Activated CD8-positive, alpha-beta memory T cell treated with anti-CD3 and anti-CD28 coated beads for 4 hours (primary cell): ENCODE data around the gene PGGT1B.

Source experiments
- DNase-seq, 2 donors: peaks; one replicate each; pipeline ENCODE4 v3.0.0-alpha.2; 2020; ENCODE audit warnings: low read depth in 2 of 2

The PGGT1B gene

DNA sequence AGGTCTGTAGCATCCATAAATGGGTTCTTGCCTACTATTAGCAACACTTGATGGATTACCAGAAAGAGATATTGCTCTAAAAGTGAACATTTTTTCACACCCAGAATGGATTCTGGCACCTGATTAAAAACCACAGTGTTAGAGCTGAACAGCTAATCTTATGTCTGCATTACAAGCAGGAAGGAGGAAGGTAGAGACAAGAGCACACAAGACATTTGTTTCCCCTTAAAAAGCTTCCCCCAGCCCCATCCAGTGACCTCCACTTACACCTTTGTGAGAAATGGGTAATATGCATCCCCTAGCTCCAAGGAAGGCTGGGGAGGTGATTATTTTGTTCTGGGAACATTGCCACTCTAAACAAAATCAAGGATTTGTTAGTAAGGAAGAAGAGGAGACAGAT is 80.9 kb downstream of the PGGT1B start:
- DNase-seq: no peak

DNA sequence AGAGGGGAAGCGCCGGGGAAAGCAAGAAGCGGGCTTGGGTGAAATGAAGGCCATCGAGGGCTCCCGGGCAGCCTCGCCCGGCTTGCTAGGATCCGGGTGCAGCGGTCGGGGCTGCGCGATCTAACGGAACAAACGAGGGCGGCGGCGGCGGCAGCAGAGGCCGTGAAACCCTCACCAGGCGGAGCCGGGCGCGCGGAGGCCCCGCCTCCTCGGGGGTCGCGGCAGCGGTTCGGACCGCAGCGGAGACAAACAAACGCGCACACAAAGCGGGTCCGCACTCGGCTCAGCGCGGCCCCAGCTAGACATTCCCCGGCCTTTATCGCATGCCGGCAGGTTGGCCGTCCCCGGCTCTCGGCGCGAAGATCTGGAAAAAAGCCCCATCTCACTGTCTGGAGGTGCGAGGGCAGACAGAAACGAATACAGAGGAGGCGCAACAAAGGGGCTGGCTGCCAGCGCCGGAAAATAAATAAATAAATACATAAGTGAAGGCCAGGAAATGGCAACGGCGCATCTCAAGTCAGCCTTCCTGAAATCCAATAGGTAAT is 82.4 kb downstream of the PGGT1B start:
- no peak for DNase-seq

DNA sequence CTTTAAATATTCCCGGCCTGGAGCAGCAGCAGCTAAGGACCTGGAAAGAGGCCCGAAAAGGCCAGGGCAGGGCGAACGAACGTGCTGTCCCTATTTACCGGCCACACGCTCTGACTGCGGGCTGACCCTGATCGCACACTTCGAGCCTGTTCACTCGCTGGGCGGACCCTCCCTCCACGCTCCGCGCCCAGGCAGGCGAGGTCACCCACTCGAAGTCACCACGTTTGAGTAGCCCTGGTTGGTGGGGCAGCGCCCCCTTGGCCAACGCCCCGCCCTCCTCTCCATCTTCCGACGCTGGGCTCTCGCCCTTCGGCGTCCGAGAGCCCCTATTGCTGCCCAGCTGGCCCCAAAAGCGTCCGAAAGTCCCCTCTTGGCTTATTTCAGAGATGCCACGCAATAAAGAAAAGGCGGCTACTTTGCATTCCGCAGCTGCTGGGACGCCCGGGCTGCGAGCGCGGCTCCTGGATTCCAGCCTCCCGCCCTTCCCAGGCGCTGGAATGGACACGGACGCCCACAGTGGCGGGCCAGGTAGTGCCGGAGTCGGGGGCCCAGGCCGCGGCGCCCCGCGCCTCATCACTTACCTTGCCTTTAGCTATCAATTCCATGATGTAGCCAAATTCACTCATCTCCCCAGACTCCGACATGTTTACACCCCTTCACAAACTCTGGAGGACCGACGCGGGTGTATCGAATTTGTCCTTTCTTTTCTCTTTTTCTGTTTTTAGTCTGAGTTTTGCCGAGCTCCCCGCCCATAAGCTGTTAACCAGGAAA is 83.1 kb downstream of the PGGT1B start:
- no peak for DNase-seq

DNA sequence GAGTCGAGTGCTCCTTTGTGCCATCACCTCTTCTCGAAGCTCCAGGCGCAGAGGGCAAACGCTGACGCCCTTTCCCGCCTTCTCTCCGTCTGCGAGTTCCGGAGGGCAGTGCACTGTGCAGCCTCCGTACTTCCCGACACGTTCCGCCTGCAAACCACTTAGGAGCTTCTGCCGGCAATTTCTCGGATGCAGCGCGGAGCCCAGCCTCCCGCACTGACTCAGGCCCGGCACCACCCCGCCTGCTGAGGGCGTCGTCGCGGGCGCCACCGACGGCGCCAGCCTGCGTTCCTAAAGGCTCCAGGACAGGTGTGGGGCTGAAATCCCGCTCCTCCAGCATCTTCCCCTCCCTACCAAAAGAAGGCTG is 83.7 kb downstream of the PGGT1B start:
- no peak for DNase-seq

DNA sequence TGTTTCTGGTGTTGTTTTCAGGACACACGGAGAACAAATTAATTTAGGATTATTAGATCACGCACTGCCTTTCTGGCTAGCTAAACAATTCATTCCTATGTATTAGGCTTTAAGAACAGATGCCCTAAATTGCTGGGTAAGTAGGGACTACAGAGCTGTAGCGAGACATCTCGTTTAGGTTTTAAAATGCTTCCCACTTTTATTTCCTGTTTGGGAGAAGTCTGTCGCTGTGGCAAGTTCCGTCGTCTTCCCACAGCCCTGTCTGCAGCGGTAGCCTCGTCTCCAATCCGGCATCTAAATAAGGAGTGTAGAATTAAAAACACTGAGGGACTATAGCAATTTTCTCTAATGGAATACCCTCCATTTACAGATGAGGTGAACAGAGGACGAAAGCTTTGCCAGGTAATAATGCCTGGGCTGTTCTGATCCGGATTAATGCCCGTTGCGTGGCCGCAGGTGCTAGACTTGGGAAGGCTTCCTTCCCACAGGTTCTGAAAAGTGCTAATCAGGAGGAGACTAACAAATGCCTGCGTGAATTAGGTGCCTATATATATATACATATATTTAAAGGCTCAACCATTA is 91.7 kb downstream of the PGGT1B start:
- DNase-seq: no peak

DNA sequence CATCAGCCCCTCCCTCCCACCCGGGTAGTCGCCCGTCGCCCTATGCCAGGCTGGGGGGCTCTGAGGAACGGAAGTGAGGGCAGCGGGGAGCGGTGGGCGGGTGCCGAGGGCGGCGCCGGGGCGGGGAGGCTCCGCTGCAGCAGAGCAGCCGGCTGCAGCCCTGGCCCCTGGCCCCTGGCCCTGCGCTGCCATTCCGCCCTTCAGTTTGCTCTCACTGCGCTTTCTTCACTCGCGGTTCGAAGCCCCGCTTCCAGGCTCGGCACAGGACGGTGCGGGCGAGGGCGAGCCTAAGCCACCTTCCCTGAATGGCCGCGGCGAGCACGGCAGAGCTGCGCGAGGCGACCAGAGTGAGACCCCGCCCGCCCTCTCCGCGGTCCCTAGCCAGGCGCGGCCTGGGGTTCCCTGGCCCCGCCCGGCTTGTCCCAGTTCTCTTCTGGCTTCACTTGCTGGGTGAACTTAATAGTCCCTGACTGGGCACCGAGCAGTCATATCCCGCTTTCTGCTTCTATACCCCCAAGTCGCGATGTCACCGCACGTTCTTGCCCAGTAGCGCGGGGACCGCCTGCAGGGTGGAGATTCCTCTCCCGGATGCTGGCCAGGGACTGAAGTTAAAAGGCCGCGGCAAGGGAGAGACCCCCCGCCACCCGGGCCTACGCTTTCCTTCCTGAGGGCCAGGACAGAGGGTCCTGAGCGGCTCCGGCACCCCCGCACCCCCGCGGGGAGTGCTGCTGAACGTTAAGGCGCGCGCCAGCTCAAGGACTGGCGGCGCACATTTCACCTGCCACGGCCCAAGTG is 92.3 kb downstream of the PGGT1B start:
- no peak for DNase-seq

DNA sequence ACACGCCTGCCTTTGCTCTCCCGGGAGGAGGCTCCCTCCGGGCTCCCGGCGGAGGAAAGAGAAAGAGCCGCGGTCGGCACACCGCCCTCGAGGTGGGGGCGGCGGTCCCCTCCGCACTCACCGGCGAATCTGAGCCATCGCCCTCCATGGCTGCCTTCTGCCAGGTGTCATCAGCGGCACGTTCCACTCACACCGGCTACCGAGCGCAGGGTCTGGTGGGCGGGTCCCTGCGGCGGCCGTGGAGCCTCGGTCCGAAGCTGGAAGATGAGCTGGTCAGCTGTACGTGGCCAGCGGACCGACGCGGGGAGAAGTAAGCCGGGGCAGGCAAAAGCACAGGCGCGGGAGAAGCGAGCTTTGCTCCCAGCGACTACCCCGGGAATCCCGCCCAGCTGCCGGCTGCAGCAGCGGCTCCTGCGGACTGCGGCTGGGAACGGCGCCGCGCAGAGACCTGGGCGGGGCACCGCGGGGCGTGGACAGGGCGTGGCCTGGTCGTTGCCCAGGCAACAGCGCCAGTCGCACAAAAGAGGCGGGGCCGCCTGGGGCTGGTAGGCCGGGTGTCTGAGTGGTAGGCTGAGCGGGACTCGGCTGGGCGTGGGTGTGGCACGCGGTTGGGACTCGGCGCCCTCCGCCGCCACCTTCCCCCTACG is 93.1 kb downstream of the PGGT1B start, which contains the start of gene TRIM36:
Gene TRIM36 (minus strand): TSS at position 422 of the 647 bp plus-strand sequence. CDS start 274 bp downstream, at position 148.
- peak; percentile 85 to 86 for DNase-seq

DNA sequence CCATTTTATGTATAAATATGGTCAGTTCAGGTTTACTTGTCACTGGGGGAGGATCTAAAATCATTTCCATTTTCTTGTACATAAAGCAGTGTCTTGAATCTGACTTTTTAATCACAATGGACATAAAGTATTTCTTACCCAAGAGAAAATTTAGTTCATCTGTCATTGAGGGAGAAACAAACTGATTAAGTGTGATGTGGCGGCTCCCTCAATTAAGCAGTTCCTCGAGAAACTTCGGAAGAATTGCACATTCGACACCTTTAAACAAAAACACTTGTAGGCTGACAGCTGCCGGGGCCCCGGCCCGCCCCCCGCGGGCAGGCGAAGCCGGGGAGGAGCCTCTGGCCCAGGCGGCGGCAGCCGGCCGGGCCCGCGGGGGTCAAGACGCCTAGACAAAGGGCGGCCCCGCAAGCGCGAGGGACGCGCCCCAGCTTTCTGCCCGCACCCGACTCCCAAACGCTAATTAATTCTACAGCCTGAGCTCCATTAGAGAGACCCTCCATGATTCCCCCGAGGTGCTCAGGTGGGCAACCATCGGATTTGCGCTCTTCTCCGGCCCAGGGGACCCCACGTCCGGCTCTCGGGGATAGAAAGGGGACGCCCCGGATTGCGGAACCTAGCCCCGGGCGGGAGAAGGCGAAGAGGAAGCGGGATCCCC is 93.7 kb downstream of the PGGT1B start:
- no peak for DNase-seq

DNA sequence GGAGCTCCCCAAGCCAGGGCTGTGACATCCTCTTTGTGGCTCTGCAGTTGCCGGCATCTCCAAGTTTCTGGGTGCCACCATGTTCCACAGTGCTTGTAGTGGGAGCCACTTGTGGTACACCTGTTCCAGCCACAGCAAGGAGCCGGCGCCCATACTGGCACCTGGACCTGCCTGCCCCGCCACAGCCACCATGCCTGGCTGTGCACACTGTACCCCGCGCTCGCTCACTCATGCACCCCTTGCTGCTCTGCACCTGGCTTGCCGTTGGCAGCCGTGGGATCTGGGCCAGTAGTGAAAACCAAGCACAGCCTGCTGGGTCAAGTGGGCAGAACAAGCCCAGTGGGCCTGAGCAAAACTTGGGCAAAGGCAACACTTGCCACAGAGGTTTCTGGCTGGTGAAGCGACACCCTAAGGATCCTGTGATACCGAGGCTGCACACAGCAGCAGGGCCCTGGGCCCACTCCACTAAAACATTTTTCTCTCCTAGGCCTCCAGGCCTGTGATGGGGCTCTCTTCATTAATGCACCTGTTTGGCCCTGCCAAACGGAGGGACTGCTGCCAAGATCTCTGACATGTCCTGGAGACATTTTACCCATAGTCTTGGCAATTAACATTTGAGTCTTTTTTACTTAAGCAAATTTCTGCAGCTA is 95.8 kb downstream of the PGGT1B start:
- no peak for DNase-seq

DNA sequence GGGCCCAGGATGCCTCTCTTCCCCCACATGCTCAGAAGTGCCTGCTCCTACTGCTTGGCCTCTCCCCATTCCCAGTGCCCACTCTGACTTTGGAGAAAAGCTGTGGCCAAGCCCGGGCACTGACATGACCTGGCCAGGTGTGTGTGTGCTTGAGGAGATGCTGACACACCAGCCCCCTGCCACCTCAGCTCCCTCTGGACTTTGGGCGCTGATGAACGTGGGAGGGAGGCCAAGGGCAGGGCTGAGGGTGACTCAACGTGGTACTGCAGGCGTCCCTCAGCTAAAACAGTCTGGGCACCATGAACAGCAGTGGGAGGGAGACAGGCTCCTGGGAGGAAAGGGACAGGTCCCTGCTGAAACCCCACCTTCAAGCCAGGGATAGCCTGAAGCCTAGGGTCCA is 96.9 kb downstream of the PGGT1B start:
- no peak for DNase-seq

DNA sequence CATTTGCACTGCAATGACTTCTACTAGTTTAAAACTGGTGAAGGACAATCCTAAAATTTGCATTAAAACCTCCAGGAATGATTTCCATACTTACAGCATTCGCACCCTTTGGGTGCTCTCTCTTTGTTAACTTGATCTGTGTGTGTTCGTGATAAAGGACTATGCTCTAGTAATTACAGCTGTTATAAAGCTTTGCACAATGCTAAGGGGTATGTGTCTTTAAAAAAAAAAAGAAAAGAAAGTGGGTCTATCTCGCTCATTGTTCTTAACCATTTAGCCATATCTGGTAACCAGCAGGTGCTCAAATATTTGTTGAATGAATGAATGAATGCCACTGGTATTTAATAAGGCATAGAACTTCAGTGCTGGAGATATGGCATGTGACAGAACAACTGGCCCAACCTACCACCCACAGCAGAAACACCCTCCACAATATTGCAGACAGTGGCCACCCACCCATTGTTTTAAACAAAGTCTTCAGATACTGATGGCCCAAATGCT is 101.7 kb downstream of the PGGT1B start:
- DNase-seq: no peak
